LNCaP clone FGC (cell line): ENCODE data around the gene WRAP53.

ENCODE experiments used
- DNase-seq: peaks from one replicate; pipeline ENCODE4 v3.0.0-alpha.2; 2011; ENCODE audit warnings: low read depth
- H3K4me3 ChIP-seq: 2 replicates; pipeline ENCODE4 v1.5.1; 2011; ENCODE audit warnings: mild to moderate bottlenecking, low read depth, low read length, control low read depth
- CTCF ChIP-seq: IDR thresholded peaks from 2 replicates; pipeline ENCODE4 v1.5.1; 2012; ENCODE audit warnings: mild to moderate bottlenecking; ENCODE audit not compliant: control insufficient read depth, insufficient read depth; ENCODE audit errors: extremely low read depth

The WRAP53 gene

GRCh38 chr17:7667656-7668406, 20.4 kb upstream of the WRAP53 start:
- no peak for DNase-seq
- TF ChIP-seq CTCF: no peak
- H3K4me3 ChIP-seq: no peak overlapping the region

GRCh38 chr17:7668482-7668881, 19.8 kb upstream of the WRAP53 start:
- no peak overlapping the region for H3K4me3 ChIP-seq
- no peak for TF ChIP-seq CTCF
- no peak for DNase-seq

GRCh38 chr17:7673239-7673638, 15.0 kb upstream of the WRAP53 start:
- no peak for DNase-seq
- TF ChIP-seq CTCF: peak; percentile 51
- no peak overlapping the region for H3K4me3 ChIP-seq

GRCh38 chr17:7674934-7675333, 13.3 kb upstream of the WRAP53 start:
- no peak for DNase-seq
- no peak for TF ChIP-seq CTCF
- H3K4me3 ChIP-seq: no peak overlapping the region

GRCh38 chr17:7676533-7676932, 11.7 kb upstream of the WRAP53 start:
- no peak for DNase-seq
- no peak for TF ChIP-seq CTCF
- H3K4me3 ChIP-seq: no peak overlapping the region

- H3K4me3 ChIP-seq: no peak overlapping the region
- no peak for DNase-seq
- TF ChIP-seq CTCF: no peak
Measured at GRCh38 chr17:7677388-7678067, 10.7 kb upstream of the WRAP53 start.
